GM21737 (cell line): ENCODE results near the gene ANKRD12.

ENCODE experiments used
- ATAC-seq: cut with Tn5 transposase; IDR thresholded peaks from one replicate; pipeline ENCODE4 v1.9.1; 2021; ENCODE audit warnings: mild to moderate bottlenecking, moderate library complexity; ENCODE audit not compliant: unreplicated experiment

ANKRD12 gene

GRCh38 chr18:9283791-9284190 is 147.2 kb downstream of the ANKRD12 start:
- no peak for ATAC-seq

GRCh38 chr18:9285604-9286003 is 149.0 kb downstream of the ANKRD12 start:
- no peak for ATAC-seq

GRCh38 chr18:9287036-9287435 is 150.5 kb downstream of the ANKRD12 start:
- no peak for ATAC-seq

GRCh38 chr18:9289698-9290097 is 153.1 kb downstream of the ANKRD12 start:
- no peak for ATAC-seq

- no peak for ATAC-seq
Measured at GRCh38 chr18:9290156-9290555, 153.6 kb downstream of the ANKRD12 start.

GRCh38 chr18:9292047-9292446 is 155.5 kb downstream of the ANKRD12 start:
- ATAC-seq, result no peak

- ATAC-seq, result no peak
Measured at GRCh38 chr18:9293948-9294347, 157.4 kb downstream of the ANKRD12 start.

GRCh38 chr18:9296233-9297006 is 159.8 kb downstream of the ANKRD12 start:
- no peak for ATAC-seq

GRCh38 chr18:9297007-9297393 is 160.4 kb downstream of the ANKRD12 start:
- ATAC-seq, result no peak

- no peak for ATAC-seq
Measured at GRCh38 chr18:9304388-9305070, 167.9 kb downstream of the ANKRD12 start.

GRCh38 chr18:9319333-9319732 is 182.8 kb downstream of the ANKRD12 start:
- ATAC-seq, result no peak

- no peak for ATAC-seq
Measured at GRCh38 chr18:9321017-9321452, 184.5 kb downstream of the ANKRD12 start.

- no peak for ATAC-seq
Measured at GRCh38 chr18:9321736-9322135, 185.2 kb downstream of the ANKRD12 start.

- ATAC-seq, result no peak
Measured at GRCh38 chr18:9322744-9323143, 186.2 kb downstream of the ANKRD12 start.

- no peak for ATAC-seq
Measured at GRCh38 chr18:9323750-9324445, 187.3 kb downstream of the ANKRD12 start.

- ATAC-seq, result no peak
Measured at GRCh38 chr18:9325716-9326115, 189.1 kb downstream of the ANKRD12 start.

- ATAC-seq, result no peak
Measured at GRCh38 chr18:9328776-9329175, 192.2 kb downstream of the ANKRD12 start.

GRCh38 chr18:9329471-9329870 is 192.9 kb downstream of the ANKRD12 start:
- no peak for ATAC-seq

- ATAC-seq, result no peak
Measured at GRCh38 chr18:9330419-9330818, 193.8 kb downstream of the ANKRD12 start.

GRCh38 chr18:9333441-9334328 is 197.1 kb downstream of the ANKRD12 start:
- ATAC-seq, result peak; percentile 34
